ENCODE data around the gene ERMAP.
"Not testable (repeated sequence)": the region's sequence is repeated elsewhere in the genome, so short reads cannot be mapped to it uniquely, and the experiment has no call there.

Gene ERMAP

GRCh38 chr1:42844592-42845140, 27.7 kb downstream of the ERMAP start:
- DNase-seq (ENCODE audit: insufficient read length, low spot score) (no peak), FAIRE-seq (no peak)

DNA sequence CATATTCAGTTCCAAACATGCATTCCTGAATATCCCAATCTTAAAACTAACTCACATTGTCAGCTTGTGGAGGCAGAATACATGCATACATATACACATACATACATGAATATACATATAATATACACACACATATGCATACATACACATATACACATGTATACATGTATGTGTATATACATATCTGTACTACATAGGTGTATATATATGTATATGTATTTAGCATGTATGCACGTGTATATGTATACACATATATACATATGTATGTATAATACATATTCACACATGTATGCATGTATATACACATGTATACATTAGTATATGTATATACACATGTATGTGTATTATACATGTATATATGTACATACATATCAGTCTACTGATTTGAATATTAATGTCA, 28.3 kb downstream of the ERMAP start:
- no peak for FAIRE-seq

DNA sequence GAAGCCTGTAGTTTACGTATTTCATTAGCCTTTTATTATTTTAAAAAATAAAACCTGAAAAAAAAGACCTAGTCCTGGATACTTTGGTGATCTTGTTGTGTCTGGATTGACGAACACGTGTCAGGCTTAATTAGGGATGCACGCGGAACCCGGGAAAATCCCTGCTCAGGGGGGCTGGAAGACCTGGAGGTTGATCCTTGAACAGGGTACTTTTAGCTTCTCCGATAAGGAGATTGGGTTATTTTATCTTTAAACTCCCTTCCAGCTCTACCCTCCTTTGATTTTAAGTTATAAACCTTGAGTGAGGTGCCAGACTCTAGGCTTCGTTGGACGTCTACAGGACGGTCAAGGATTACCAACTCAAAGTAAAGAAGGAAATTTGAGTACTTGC, 28.9 kb downstream of the ERMAP start:
- DNase-seq (ENCODE audit: insufficient read length, low spot score): no peak
- FAIRE-seq: no peak

More for the DNA sequence above, 28.3 kb downstream of the ERMAP start:
- DNase-seq (ENCODE audit: insufficient read length, low spot score): no peak

- FAIRE-seq (peak; percentile 99), DNase-seq (ENCODE audit: insufficient read length, low spot score) (peak; percentile 89)
Observed at GRCh38 chr1:42846257-42847110, 29.6 kb downstream of the ERMAP start, which contains the start of gene ZNF691. Gene ZNF691, plus strand, starts transcription at chr1:42846613. Its CDS starts 3,046 bp downstream, at chr1:42849659.

- FAIRE-seq: peak; percentile 64
- no peak for DNase-seq (ENCODE audit: insufficient read length, low spot score)
Observed at GRCh38 chr1:42847111-42847595, 30.2 kb downstream of the ERMAP start.

DNA sequence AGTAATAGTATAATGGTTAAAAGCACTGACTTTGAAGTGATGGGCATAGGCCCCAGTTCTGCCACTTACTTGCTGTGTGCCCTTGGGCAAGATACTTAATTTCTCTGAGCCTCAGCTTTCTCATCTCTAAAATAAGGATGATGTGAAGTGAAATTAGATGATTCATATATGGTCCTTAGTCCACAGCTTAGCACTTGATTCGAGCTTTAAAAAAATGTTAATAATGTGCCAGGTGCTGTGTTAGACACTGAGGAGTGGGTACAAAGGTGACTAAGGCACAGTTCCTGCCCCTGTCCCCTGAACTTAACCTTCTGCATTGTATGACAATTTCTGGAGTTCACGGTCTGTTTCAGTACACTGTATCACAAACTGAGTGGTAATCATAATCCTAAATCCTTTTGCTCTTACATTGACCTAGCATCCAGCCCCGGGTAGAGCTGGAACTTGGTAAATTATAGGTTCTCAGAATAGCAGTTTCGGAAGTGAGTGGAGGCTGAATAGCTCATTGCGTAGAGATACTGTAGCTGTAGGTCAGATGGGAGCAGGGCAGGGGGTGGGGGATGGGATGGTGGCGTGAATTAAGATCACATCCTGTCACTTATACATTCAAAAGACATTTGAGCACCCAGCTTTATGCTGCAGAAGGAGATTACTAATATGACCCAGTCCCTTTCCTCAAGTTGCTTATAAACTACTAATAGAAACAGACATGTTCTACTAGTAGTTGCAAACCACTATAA, 31.0 kb downstream of the ERMAP start:
- no peak for FAIRE-seq
- no peak for DNase-seq (ENCODE audit: insufficient read length, low spot score)

DNA sequence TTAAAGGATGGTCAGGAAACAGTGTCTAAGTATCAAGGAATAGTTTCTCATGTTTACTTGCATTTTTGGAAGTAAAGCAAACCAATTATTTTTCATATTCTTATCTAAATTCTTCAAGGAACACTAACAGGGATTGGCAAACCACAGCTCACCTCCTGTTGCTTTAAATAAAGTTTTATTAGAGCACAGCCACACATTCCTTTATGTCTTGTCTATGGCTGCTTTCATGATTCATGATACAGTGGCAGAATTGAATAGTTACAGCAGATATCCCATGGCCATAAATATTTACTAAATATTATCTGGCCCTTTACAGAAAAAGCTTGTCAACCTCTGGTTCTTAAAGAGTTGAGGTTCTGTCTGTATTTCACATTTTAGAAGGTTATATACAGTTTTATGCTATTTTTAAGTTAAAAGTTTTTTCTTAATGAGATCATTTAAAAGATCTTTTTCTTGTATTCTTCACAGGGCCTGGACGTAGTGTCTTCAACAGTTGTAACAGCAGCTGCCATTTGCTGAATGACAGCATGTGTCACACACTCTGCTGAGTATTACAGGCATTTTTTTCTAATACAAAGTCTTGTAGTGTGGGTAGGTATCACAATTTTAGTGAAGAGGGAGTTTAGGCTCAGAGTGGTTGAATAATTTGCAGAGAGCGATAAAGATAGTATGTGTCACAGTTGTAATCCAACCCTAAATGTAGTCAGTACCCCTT, 32.1 kb downstream of the ERMAP start:
- DNase-seq (ENCODE audit: insufficient read length, low spot score) (no peak), FAIRE-seq (no peak)

- DNase-seq (ENCODE audit: insufficient read length, low spot score) (no peak), FAIRE-seq (no peak)
Observed at GRCh38 chr1:42849944-42850343, 33.0 kb downstream of the ERMAP start.

DNA sequence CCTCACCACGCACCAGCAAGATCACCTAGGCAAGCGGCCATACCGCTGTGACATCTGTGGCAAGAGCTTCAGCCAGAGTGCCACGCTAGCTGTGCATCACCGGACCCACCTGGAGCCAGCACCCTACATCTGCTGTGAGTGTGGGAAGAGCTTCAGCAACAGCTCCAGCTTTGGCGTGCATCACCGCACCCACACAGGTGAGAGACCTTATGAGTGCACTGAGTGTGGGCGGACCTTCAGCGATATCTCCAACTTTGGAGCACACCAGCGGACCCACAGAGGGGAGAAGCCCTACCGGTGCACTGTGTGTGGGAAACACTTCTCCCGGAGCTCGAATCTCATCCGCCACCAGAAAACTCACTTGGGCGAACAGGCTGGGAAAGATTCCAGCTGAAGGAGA, 34.5 kb downstream of the ERMAP start:
- FAIRE-seq (no peak), DNase-seq (ENCODE audit: insufficient read length, low spot score) (no peak)

DNA sequence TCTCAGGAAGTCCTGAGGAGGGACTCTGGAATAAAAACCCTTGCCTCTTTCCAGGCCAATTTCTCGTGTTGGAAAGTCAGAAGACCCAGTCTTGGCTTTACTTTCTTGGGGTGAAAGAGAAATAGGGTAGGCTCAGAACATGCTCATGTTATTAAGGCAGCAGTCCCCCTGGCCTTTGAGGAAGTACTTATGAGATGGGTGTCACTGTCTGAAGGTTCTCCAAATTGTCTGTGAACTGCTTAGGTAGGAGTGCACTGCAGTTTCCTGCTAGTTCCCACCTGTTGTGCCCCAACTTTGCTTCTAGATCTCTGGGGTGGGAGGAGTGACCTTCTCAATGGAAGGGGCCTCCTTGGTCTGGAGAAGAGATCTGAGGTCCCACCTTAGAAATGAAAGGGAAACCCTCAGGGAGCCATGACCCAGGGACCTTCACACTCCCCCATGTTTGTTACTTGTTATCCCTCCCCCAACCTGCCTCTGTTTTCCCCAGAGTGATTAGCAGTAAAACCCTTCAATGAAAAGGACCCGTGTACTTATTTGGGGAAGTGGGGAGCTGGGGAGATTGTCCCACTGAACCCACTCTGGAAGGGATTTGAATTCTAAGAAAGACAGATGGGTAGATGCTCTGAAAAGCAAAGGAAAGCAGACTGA, 35.2 kb downstream of the ERMAP start:
- DNase-seq (ENCODE audit: insufficient read length, low spot score) (no peak), FAIRE-seq (no peak)

- DNase-seq (ENCODE audit: insufficient read length, low spot score) (no peak), FAIRE-seq (no peak)
Observed at GRCh38 chr1:42852608-42852980, 35.7 kb downstream of the ERMAP start.

DNA sequence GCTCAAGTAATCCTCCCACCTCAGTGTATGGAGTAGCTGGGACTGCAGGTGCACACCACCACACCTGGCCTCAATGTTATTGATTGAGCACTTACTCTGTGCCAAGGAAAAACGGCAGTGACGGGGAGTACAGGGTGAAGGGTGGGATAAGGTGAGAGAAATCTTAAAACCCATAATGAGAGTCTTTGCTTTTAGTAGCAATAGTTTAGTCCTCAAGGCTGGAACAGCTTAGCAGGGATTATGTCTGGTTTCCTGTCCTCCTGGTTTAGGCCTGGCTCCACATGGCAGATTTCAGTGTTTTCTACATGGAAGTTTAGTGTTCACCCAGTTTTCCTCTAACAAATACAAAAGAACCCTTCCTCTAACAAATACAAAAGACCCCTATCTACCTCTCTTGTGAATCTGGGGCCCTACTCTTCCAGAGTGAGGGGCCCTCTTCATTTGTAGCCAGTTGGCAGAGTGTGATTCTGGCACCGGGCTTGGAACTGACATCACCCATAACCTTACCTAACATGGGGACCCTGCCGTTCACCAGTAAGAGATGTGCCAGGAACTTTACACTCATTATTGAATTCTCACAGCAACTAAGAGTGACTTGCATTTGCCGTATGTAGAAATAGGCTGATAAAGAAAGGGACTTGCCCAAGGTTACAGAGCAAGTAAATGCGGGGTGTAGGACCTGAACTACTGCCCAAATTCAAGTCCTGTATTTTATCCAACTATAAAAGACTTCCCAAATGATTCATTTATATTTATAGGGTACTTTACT, 36.4 kb downstream of the ERMAP start:
- DNase-seq (ENCODE audit: insufficient read length, low spot score) (no peak), FAIRE-seq (no peak)

DNA sequence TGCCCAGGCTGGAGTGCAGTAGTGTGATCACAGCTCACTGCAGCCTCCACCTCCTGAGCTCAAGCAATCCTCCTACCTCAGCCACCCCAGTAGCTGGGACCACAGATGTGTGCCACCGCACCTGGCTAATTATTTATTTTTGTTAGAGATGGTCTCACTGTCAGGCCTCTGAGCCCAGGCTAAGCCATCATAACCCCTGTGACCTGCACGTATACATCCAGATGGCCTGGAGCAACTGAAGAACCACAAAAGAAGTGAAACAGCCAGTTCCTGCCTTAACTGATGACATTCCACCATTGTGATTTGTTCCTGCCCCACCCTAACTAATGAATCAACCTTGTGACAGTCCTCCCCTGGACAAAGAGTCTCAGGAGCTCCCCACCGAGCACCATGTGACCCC, 39.6 kb downstream of the ERMAP start:
- not testable (repeated sequence) for FAIRE-seq

DNA sequence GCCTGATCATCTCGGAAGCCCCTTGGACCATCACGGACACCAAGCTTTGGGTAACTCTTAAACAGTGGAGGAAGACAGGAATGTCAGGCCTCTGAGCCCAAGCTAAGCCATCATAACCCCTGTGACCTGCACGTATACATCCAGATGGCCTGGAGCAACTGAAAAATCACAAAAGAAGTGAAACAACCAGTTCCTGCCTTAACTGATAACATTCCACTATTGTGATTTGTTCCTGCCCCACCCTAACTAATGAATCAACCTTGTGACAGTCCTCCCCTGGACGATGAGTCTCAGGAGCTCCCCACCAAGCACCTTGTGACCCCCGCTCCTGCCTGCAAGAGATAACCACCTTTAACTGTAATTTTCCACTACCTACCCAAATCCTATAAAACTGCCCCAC, 42.4 kb downstream of the ERMAP start:
- DNase-seq (ENCODE audit: insufficient read length, low spot score); FAIRE-seq: not testable (repeated sequence)

More for the DNA sequence above, 39.6 kb downstream of the ERMAP start:
- not testable (repeated sequence) for DNase-seq (ENCODE audit: insufficient read length, low spot score)

DNA sequence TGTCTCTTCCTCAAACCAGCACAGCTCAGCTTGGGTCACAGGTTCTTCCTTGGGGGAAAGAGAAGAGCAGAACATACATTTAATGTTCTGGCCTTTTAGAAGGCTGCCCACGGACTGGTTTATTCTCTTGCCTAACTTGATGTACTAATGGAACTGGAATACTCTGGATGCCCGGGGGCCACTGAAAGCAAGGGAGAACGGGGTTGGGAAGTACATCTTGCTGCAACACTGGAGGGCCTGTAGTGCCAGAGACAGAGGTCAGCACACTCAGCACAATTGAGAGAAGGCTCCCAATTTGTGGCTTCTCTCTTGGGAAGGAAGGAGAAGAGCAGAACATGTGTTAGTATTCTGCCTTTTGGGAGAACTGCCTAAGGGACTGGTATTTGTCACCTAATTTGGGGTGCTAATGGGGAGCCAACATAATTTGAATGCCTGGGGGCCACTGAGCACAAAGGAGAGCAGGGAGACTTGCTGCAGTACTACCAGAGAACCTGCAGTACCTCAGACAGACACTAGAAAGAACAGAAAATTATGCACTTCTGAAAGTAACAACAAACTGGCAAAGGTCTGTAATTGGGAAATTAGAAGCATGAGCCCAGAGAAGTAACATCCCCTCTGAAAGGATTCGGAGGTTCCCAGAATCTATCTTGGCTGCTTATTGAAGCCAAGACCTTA, 43.6 kb downstream of the ERMAP start:
- DNase-seq (ENCODE audit: insufficient read length, low spot score) (no peak), FAIRE-seq (no peak)

- FAIRE-seq: no peak
- no peak for DNase-seq (ENCODE audit: insufficient read length, low spot score)
Observed at GRCh38 chr1:42861014-42861399, 44.1 kb downstream of the ERMAP start.

GRCh38 chr1:42866549-42866948, 49.6 kb downstream of the ERMAP start:
- FAIRE-seq (no peak), DNase-seq (ENCODE audit: insufficient read length, low spot score) (no peak)

DNA sequence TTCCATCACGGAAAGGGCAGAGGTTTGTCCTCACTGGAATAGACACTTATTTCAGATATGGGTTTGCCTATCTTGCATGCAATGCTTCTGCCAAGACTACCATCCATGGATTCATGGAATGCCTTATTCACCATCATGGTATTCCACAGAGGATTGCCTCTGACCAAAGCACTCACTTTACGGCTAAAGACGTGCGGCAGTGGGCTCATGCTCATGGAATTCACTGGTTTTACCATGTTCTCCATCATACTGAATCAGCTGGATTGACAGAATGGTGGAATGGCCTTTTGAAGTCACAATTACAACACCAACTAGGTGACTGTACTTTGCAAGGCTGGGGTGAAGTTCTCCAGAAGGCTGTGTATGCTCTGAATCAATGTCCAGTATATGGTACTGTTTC, 51.5 kb downstream of the ERMAP start:
- DNase-seq (ENCODE audit: insufficient read length, low spot score); FAIRE-seq: not testable (repeated sequence)

DNA sequence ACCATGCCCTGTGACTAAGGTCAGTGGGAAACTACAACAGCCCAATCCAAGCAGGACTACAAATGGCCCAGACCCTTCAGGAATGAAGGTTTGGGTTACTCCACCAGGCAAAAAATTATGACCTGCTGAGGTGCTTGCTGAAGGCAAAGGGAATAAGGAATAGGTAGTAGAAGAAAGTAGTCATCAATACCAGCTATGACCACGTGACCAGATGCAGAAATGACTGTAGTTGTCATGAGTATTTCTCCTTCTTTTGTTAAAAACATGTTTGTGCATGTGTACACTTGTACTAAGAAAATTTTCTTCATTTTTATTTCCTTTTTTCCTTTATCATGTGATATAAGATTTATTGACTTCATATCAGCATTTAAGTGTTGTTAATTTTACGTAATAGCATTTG, 52.3 kb downstream of the ERMAP start:
- FAIRE-seq; DNase-seq (ENCODE audit: insufficient read length, low spot score): not testable (repeated sequence)

Measured in GM19239 (cell line).